ENCODE data around the gene SH3BP1.

SH3BP1 gene

DNA sequence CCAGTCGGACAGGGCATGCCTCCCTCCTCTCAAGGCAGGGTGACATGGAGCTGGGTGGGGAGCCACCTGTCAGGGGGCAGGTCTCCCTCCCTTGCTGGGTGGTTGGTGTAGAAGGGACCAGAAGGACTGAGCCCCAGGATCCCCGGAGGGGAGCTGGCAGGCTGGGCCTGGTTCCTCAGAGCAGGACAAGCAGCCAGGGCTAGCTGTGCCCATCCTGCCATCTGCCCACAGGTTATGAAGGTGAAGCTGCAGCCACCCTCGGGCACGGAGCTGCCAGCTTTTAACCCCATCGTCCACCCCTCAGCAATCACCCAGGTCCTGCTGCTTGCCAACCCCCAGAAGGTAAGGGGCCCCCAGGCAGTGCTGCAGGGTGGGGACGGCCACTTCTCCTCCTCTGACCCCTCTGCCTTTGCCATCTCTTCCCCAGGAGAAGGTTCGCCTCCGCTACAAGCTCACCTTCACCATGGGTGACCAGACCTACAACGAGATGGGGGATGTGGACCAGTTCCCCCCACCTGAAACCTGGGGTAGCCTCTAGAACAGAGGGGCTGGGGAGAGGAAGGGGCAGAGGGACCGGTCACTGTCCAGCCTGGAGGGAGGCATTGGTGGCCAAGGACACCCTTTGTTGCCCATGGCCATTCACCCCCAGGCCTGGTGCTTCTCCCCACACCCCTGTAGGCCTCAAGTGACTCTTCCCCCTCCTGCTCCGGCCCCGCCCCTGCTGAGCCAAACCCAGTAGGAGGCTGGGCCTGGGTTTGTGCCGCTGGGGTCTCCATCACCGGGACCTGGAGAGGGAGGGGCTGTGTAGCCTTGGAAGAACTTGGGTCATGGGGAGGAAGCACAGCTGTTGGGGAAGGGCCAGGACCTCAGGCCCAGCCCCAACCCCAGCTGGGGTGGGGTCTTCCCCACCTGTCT, 7.0 kb upstream of the SH3BP1 start:
- Mint-ChIP-seq H3K4me3 (peak overlapping the region; percentile 87 to 99), H3K9me3 (no peaks in the 10 kb centered on the region), H3K4me1 (ENCODE audit: low read depth in 2 of 2) (peaks cover 64% of the 10 kb centered on the region in 2 donors), H3K27me3 (no peaks in the 10 kb centered on the region), H3K36me3 (ENCODE audit: insufficient read depth) (peaks cover 11% of the 10 kb centered on the region), H3K27ac (peak overlapping the region; percentile 96)
- ATAC-seq (replicated peaks) (no peak), DNase-seq (no peak)

DNA sequence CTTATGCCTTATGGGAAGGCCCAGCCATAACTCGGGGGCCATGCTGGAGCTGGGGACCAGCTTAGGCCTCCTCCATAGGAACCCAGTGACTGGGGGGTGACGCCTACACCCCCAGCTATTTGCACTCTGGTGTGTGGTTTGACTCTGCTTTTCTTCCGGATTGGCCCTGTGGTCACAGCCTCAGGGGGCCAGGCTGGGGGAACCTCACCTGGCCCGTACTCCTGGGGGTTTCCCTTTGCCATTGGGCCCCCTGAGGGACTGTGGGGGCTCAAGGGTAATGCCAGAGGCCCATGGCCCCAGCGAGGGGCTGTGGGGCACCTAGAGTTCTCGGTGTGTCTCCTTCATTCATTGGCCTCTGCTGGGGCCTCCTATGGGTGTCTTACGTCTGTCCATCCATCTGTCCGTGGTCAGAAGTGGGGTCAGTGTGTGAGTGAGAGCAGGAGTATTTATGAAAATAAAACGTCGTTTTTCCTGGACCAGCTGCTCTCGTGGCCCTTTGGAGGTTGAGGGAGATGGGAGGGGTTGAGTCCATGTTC, 6.3 kb upstream of the SH3BP1 start:
- no peaks in the 10 kb centered on the region for H3K9me3 Mint-ChIP-seq
- H3K4me3 Mint-ChIP-seq, result peak overlapping the region; percentile 87 to 99
- no peaks in the 10 kb centered on the region for H3K27me3 Mint-ChIP-seq
- peaks cover 11% of the 10 kb centered on the region for H3K36me3 Mint-ChIP-seq (ENCODE audit: insufficient read depth)
- DNase-seq (peak; percentile 57 to 64 (median 58)), ATAC-seq (replicated peaks) (peak; percentile 72)
- peaks cover 63 to 66% of the 10 kb centered on the region in 2 donors for H3K4me1 Mint-ChIP-seq (ENCODE audit: low read depth in 2 of 2)
- peak overlapping the region; percentile 96 for H3K27ac Mint-ChIP-seq

DNA sequence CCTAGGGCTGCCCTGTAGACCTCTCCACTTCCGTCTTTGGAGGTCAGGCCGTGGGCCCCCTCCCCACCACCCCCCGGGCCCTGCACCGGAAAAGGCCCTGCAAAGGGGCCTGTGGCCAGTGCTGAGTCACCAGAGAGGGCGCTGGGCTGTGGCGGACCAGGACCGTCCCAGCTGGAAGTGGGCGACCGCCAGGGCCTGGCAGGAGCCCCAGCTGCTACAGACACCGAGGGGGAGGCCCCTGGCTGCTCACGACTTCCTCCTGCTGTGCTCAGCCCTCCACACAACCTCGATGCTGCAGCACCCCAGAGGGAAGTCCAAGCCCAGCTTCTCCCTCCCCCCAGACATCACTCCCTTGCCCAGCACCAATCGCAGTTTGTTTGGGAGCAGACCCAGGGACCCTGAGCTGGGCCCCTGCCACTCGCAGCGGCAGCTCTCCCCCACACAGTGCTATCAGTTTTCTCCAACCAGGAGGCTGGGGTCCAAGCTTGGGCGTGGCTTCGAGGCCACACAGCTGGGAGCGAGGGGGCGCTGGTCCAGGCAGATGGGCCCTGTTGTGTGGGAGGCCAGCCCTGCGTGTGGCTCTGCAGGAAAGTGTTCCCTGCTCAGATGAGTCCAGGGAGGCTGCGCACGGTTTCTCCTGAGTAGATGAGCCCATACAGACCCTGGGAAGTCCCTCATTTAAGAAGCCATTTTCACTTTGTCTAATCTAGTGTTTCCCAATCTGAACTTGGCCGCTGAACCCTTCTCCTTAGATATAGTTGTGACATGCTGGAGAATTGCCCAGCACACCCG, 5.6 kb upstream of the SH3BP1 start:
- ATAC-seq (replicated peaks) (peak; percentile 72), DNase-seq (peak; percentile 51 to 56 (median 51))
- peaks cover 64 to 66% of the 10 kb centered on the region in 2 donors for H3K4me1 Mint-ChIP-seq (ENCODE audit: low read depth in 2 of 2)
- no peaks in the 10 kb centered on the region for H3K27me3 Mint-ChIP-seq
- peak overlapping the region; percentile 87 to 99 for H3K4me3 Mint-ChIP-seq
- H3K9me3 Mint-ChIP-seq, result no peaks in the 10 kb centered on the region
- H3K36me3 Mint-ChIP-seq (ENCODE audit: insufficient read depth), result peaks cover 11% of the 10 kb centered on the region
- H3K27ac Mint-ChIP-seq, result peak overlapping the region; percentile 96

DNA sequence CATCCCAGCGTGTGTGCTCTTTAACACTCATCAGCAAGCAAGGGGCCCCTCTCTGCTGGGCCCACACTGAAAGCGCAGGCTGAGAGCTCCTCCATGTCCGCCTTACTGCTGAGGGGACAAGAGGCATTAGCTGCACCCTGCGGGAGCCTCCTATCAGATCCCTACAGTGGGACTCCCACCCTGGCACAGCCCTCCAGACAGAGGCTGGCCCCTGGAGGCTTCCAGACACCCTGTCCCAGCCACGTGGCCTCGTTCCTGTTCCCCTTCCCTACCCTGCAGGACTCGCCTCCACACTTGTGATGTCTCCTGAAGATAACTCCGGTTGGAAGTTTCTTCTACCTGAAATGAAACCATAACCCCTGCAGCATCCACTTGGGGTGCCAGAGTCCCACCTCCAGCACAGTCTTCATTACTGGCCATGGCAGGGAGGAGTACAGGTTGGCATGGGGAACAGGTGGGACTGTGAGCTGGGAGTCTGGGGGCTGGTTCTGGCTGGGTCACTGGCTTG, 5.0 kb upstream of the SH3BP1 start:
- Mint-ChIP-seq H3K27ac (peak overlapping the region; percentile 96), H3K4me1 (ENCODE audit: low read depth in 2 of 2) (peaks cover 64% of the 10 kb centered on the region in 2 donors), H3K27me3 (no peaks in the 10 kb centered on the region), H3K36me3 (ENCODE audit: insufficient read depth) (peaks cover 11% of the 10 kb centered on the region), H3K9me3 (no peaks in the 10 kb centered on the region), H3K4me3 (peak overlapping the region; percentile 87 to 99)
- ATAC-seq (replicated peaks) (no peak), DNase-seq (peak in 1 of 3 experiments; percentile 17)

DNA sequence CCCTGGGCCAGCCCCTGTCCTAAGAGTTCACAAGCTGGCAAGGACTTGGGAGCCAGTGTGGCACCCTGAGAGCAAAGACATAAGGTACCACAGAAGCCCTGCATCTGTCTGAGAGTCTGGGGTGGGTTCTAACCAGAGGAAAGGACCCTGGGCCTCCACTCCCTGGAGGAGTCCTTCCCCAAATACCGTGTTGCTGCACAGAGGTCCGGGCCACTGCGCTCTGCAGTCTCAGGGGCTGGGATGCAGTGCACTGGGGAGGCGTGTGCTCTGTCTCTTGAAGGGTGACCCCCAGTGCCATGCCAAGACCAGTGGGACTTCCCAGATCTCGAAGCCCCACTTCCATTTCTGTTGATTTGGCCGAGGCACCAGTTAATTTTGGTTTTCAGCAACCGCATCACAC, 4.3 kb upstream of the SH3BP1 start:
- H3K9me3 Mint-ChIP-seq, result no peaks in the 10 kb centered on the region
- peaks cover 11% of the 10 kb centered on the region for H3K36me3 Mint-ChIP-seq (ENCODE audit: insufficient read depth)
- H3K4me1 Mint-ChIP-seq (ENCODE audit: low read depth in 2 of 2), result peaks cover 64 to 65% of the 10 kb centered on the region in 2 donors
- peak overlapping the region; percentile 96 for H3K27ac Mint-ChIP-seq
- H3K4me3 Mint-ChIP-seq, result peak overlapping the region; percentile 87 to 99
- ATAC-seq (replicated peaks) (no peak), DNase-seq (no peak)
- H3K27me3 Mint-ChIP-seq, result no peaks in the 10 kb centered on the region

DNA sequence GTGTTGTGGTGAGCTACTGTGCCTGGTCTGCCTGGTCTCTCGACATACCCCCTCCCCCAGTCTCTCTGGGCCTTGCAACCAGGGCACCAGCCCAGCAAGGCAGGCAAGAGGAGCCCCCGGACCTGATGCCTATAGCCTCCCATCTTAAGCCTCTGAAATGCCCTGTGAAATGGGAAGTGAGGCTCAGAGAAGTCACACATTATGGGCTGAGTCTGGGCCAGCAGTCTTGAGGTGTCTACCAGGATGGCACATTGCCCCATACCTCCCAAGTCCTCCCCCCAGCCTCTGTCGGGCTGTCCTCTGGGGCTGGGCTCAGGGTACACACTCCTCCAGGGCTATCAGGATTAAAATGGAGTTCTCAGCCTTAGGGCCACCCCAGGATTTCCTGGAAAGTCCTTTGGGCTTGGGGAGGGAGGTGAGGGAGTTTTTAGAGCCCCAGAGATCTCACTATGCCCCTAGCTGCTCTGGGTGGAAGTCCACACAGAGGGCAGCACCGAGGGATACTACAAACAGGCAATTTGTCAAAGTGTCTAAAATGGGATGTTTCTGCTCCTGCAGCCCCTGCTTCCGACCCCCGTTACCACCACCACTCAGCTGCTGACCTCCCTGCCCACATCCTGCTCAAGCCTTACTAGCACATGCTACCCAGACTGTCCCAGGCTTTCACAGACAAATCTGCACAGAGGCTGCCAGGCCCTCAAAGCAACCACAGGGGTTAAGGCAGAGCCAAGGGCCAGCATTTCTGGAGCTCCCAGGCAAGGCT, 3.1 kb upstream of the SH3BP1 start:
- Mint-ChIP-seq H3K36me3 (ENCODE audit: insufficient read depth) (peaks cover 20% of the 10 kb centered on the region), H3K27ac (peak overlapping the region; percentile 86 to 96), H3K4me1 (ENCODE audit: low read depth in 2 of 2) (peaks cover 66 to 68% of the 10 kb centered on the region in 2 donors), H3K9me3 (no peaks in the 10 kb centered on the region), H3K27me3 (no peaks in the 10 kb centered on the region), H3K4me3 (peak overlapping the region; percentile 94 to 99)
- ATAC-seq (replicated peaks) (no peak), DNase-seq (peak in 1 of 3 experiments; percentile 24)

DNA sequence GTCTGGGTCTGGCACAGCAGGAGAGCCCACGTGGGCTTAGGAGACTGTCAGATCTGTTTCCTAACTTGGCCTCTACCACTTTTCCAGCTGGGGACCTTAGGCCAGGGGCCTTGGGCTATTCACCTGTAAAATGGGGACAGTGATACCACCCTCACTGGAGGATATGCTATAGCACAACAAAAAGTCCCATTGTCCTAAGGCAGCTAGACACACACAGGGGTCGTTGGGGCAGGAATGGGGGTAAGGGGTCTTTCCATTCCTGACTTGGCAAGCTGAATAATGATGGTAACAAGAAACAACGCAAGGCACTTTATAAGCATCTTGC, 2.6 kb upstream of the SH3BP1 start:
- no peak for DNase-seq
- H3K27me3 Mint-ChIP-seq, result no peaks in the 10 kb centered on the region
- no peaks in the 10 kb centered on the region for H3K9me3 Mint-ChIP-seq
- peaks cover 60 to 64% of the 10 kb centered on the region in 2 donors for H3K4me1 Mint-ChIP-seq (ENCODE audit: low read depth in 2 of 2)
- peak overlapping the region; percentile 86 to 96 for H3K27ac Mint-ChIP-seq
- peak overlapping the region; percentile 94 to 99 for H3K4me3 Mint-ChIP-seq
- no peak for ATAC-seq (replicated peaks)
- peaks cover 20% of the 10 kb centered on the region for H3K36me3 Mint-ChIP-seq (ENCODE audit: insufficient read depth)

DNA sequence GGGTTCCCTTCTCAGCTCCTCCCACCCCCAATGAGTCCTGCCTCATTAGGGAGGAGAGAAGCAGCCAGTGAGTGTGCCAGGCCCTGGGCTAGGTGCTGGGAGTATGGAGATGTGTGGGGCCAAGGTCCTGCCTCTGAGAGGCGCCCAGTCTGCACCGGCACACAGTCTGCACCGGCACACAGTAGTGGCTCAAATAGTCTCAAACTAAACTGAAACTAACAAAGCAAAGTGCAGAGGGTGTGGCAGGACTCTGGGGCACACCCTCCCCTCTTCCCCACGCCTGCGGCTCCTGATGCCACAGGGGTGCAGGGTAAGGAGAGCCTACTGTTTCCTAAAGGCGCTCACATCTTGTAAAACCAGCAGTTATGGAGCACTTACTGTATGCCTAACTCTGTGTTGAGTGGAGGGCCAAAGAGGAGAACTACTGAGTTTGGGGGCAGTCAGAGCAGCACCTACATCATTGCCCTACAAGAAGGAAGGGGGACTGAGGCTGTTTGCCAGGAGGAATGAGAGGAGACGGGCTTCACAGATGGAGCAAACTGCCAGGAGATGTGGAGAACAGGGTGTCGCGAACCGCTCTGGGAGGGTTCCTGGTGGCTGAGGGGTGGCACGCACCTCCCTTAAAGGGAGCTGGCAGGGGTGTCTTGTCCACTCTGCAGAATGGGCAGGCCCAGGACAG, 939 bp upstream of the SH3BP1 start:
- peak overlapping the region; percentile 86 to 97 for H3K27ac Mint-ChIP-seq
- no peaks in the 10 kb centered on the region for H3K27me3 Mint-ChIP-seq
- DNase-seq (peak in 1 of 3 experiments; percentile 26), ATAC-seq (replicated peaks) (peak; percentile 42)
- H3K4me3 Mint-ChIP-seq, result peak overlapping the region; percentile 94 to 99
- H3K9me3 Mint-ChIP-seq, result no peaks in the 10 kb centered on the region
- H3K4me1 Mint-ChIP-seq (ENCODE audit: low read depth in 2 of 2), result peaks cover 61% of the 10 kb centered on the region in 2 donors
- peaks cover 24% of the 10 kb centered on the region for H3K36me3 Mint-ChIP-seq (ENCODE audit: insufficient read depth)

DNA sequence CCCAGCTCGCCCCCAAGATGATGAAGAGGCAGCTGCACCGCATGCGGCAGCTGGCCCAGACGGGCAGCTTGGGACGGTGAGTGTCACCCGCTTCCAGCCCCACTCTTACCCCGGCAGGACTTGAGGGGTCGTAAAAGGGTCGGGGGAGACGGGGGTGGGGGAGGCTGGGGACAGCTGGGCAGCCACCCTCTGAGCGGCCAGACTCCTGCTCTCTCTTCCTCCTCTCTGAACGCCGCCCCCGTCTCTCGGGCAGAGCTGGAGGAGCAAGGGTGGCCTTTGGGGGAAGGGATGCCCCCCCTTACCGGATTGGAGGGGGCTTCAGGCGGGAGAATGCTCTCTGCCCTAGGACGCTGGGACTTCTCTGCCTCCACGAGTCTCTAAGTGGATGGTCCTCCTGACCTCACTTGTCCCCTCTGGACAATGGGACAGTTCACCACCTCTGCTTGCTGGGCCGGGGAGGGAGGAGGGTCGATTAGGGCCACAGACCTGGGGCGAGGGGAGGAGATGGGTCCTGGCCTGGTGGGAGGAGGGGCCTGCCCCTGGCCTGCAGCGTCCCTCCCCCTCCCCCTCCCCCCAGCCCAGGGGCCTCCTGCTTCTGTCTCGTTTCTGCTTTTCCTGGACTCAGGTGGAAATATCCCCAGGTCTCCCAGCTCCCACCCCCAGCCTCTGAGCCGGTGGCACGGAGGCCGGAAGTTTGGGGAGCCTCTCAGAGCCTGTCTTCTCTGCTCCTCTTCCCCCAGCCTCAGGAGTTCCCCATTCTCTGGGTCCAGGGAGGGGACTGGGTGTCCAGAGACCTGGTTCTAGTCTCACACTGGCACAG, 512 bp downstream of the SH3BP1 start:
- Mint-ChIP-seq H3K4me3 (peak overlapping the region; percentile 94 to 99), H3K4me1 (ENCODE audit: low read depth in 2 of 2) (peaks cover 54 to 56% of the 10 kb centered on the region in 2 donors), H3K9me3 (no peaks in the 10 kb centered on the region), H3K36me3 (ENCODE audit: insufficient read depth) (peaks cover 37% of the 10 kb centered on the region), H3K27ac (peak overlapping the region; percentile 91 to 96), H3K27me3 (no peaks in the 10 kb centered on the region)
- ATAC-seq (replicated peaks), result peak; percentile 18
- DNase-seq, result no peak

DNA sequence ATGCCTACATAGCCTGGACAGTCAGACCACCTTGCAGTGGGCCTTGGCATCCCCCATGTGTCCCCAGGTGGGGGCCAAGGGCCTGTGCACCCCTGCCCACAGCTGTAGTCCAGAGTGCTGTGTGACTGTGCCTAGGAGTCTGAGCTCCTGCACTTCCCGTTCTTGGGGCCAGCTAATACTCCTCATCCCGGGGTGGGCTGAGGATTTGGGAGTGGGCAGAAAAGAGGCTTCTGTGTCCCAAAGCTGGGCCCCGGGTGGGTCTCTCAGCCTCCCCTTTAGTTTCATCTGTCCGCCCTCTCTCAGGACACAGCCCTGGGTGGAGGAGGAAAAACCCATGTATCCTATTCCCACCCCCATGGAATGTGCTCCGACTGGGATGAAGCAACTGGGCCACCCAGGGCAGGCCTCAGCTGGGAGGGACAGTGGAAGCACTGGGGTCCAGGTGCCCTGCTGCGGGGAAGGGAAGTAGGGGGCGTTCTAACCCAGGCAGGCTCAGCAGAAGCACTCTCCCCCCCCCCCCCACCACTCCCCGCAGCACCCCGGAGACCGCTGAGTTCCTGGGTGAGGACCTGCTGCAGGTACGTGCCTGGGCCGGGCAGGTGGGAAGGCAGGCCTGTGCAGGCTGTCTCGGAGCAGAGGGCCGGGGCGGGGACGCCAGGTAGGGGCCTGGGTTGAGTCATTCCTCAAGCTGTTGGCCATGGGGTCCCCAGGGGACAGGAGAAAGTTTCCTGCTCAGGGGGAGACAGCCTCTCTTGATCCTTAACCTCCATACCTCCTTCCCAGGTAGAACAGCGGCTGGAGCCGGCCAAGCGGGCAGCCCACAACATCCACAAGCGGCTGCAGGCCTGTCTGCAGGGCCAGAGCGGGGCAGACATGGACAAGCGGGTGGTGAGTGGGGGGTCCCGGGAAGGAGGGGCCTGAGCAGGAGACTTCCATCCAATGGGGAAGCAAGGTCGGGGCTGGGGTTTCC, 1.4 kb downstream of the SH3BP1 start:
- H3K4me1 Mint-ChIP-seq (ENCODE audit: low read depth in 2 of 2), result peaks cover 53 to 54% of the 10 kb centered on the region in 2 donors
- peak overlapping the region; percentile 91 to 96 for H3K27ac Mint-ChIP-seq
- DNase-seq, result no peak
- no peaks in the 10 kb centered on the region for H3K27me3 Mint-ChIP-seq
- no peaks in the 10 kb centered on the region for H3K9me3 Mint-ChIP-seq
- H3K4me3 Mint-ChIP-seq, result peak overlapping the region; percentile 94 to 99
- H3K36me3 Mint-ChIP-seq (ENCODE audit: insufficient read depth), result peaks cover 46% of the 10 kb centered on the region
- ATAC-seq (replicated peaks), result peak; percentile 17

DNA sequence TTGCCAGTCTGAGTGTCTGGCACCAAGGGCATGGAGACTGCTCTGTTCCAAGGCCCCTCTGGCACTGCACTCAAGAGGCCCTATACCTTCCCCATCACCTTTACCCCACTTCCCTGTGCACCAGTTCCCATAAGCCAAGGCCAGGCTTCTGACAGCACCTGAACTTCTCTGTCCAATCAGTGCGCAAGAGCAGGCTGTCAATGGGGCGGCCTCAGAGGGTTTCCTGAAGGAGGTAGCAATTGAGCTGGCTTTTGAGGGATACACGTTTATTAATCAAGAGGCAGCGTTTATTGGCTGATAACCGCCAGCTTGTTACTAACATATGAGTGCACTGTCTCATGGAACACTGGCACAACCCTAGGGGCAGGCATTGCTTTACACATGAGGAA, 2.1 kb downstream of the SH3BP1 start:
- peak overlapping the region in 1 of 2 donors; percentile 96 for H3K27ac Mint-ChIP-seq
- H3K27me3 Mint-ChIP-seq, result no peaks in the 10 kb centered on the region
- ATAC-seq (replicated peaks), result no peak
- H3K9me3 Mint-ChIP-seq, result no peaks in the 10 kb centered on the region
- peaks cover 48% of the 10 kb centered on the region in 2 donors for H3K4me1 Mint-ChIP-seq (ENCODE audit: low read depth in 2 of 2)
- H3K4me3 Mint-ChIP-seq, result peak overlapping the region; percentile 94 to 99
- DNase-seq, result no peak
- H3K36me3 Mint-ChIP-seq (ENCODE audit: insufficient read depth), result peaks cover 53% of the 10 kb centered on the region

All from effector memory CD8-positive, alpha-beta T cell (primary cell).